ENCODE data around the gene KIAA1586.

GRCh38 chr6:57038906-57039305 is 7.6 kb upstream of the KIAA1586 start:
- TF ChIP-seq CTCF (IDR thresholded peaks at IDR 0.05) (no peak), POLR2AphosphoS5 (IDR thresholded peaks at IDR 0.05) (no peak), POLR2A (IDR thresholded peaks at IDR 0.05) (no peak)

Measured in upper lobe of left lung (tissue), 4 donors.